ENCODE data around the gene TMEM81. TPM values are rescaled to one million over a fixed set of nuclear protein-coding genes. Genes with fewer than 3 reads are reported as not detected.

Gene TMEM81
- total RNA-seq, 1 experiment from 2014 or later = 4.3 TPM

DNA sequence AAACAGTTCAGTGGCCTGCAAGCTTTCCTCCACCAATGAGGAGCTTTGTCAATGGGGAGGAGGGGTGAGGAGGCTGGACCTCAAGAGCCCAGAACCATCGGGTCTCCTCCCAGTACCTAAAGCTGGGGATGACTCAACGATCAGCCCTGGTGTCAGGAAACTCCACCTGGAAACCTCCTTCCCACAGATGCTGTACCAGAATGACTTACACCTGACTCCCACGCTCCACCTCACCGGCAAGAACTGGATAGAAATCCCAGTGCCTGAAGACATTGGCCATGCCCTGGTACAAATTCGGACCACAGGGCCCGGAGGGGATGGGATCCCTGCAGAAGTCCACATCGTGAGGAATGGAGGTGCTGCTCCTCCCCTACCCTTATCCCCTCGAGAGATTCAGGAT lies 11.4 kb downstream of the TMEM81 start:
- no peaks in the 10 kb centered on the region for H3K36me3 ChIP-seq (ENCODE audit: control insufficient read depth, insufficient read depth, low read length)
- Mint-ChIP-seq H3K4me1 (ENCODE audit: low read depth, unreplicated experiment) (no peaks in the 10 kb centered on the region), H3K27me3 (ENCODE audit: insufficient read depth, unreplicated experiment) (no peaks in the 10 kb centered on the region), H3K36me3 (ENCODE audit: insufficient read depth, unreplicated experiment) (no peaks in the 10 kb centered on the region), H3K4me3 (ENCODE audit: unreplicated experiment) (no peak overlapping the region), H3K27ac (ENCODE audit: unreplicated experiment) (no peak overlapping the region), H3K9me3 (ENCODE audit: unreplicated experiment) (no peaks in the 10 kb centered on the region)
- TF ChIP-seq, protein P1, sequence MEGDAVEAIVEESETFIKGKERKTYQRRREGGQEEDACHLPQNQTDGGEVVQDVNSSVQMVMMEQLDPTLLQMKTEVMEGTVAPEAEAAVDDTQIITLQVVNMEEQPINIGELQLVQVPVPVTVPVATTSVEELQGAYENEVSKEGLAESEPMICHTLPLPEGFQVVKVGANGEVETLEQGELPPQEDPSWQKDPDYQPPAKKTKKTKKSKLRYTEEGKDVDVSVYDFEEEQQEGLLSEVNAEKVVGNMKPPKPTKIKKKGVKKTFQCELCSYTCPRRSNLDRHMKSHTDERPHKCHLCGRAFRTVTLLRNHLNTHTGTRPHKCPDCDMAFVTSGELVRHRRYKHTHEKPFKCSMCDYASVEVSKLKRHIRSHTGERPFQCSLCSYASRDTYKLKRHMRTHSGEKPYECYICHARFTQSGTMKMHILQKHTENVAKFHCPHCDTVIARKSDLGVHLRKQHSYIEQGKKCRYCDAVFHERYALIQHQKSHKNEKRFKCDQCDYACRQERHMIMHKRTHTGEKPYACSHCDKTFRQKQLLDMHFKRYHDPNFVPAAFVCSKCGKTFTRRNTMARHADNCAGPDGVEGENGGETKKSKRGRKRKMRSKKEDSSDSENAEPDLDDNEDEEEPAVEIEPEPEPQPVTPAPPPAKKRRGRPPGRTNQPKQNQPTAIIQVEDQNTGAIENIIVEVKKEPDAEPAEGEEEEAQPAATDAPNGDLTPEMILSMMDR (IDR thresholded peaks at IDR 0.05; ENCODE audit: insufficient read depth in 1 of 2, low read depth in 1 of 2, low read length in 1 of 2, severe bottlenecking in 1 of 2, unreplicated experiment in 1 of 2) = no peak
- intact Hi-C loops (cut with micrococcal nuclease; ENCODE audit: unreplicated experiment) = no loop called here
- H3K4me3 ChIP-seq (ENCODE audit: low read depth, low read length) = no peak overlapping the region
- no peaks in the 10 kb centered on the region for H3K9me3 ChIP-seq
- BruUV-seq (replicated peaks) = no TSS peak
- no peaks in the 10 kb centered on the region for H3K27me3 ChIP-seq (replicated peaks; ENCODE audit: control insufficient read depth, insufficient read depth, low read length)
- ChIA-PET CTCF (interaction anchor here (3.5 kb wide), 1 partner anchor 12 kb away, joined by 13 read pairs; no protein-coding TSS in a partner anchor), POLR2A (no interaction called here)
- no peak for DNase-seq
- peaks cover 7% of the 10 kb centered on the region; the same call in 1 of the 2 replicates for H3K4me1 ChIP-seq

DNA sequence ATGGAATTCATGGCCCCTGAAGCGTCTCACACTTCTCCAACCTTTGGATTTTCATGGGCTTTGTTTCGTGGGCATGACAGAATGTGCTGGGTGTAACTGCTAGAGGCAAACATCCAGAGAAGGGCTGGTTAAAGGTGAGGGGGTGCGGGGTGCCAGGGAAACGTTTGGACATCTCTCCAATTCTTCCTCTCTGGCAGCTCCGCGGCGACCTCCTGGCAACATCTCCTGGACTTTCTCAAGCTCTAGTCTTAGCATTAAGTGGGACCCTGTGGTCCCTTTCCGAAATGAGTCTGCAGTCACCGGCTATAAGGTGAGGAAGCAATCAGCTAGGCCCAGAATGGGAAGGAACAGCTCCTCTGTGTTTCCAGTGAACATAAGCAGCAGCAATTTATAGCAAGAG lies 12.0 kb downstream of the TMEM81 start:
- Mint-ChIP-seq H3K27me3 (ENCODE audit: insufficient read depth, unreplicated experiment) (no peaks in the 10 kb centered on the region), H3K4me1 (ENCODE audit: low read depth, unreplicated experiment) (no peaks in the 10 kb centered on the region), H3K4me3 (ENCODE audit: unreplicated experiment) (no peak overlapping the region), H3K36me3 (ENCODE audit: insufficient read depth, unreplicated experiment) (no peaks in the 10 kb centered on the region), H3K27ac (ENCODE audit: unreplicated experiment) (no peak overlapping the region), H3K9me3 (ENCODE audit: unreplicated experiment) (no peaks in the 10 kb centered on the region)
- no TSS peak for BruUV-seq (replicated peaks)
- Histone ChIP-seq H3K27me3 (replicated peaks; ENCODE audit: control insufficient read depth, insufficient read depth, low read length) (no peaks in the 10 kb centered on the region), H3K9me3 (no peaks in the 10 kb centered on the region), H3K4me3 (ENCODE audit: low read depth, low read length) (no peak overlapping the region), H3K4me1 (peaks cover 7% of the 10 kb centered on the region; the same call in 1 of the 2 replicates), H3K36me3 (ENCODE audit: control insufficient read depth, insufficient read depth, low read length) (no peaks in the 10 kb centered on the region)
- intact Hi-C loops (cut with micrococcal nuclease; ENCODE audit: unreplicated experiment) = no loop called here
- DNase-seq = no peak
- ChIA-PET POLR2A (no interaction called here), CTCF (interaction anchor here (3.5 kb wide), 1 partner anchor 11 kb away, joined by 13 read pairs; no protein-coding TSS in a partner anchor)
- TF ChIP-seq, protein P1 (IDR thresholded peaks at IDR 0.05; ENCODE audit: insufficient read depth in 1 of 2, low read depth in 1 of 2, low read length in 1 of 2, severe bottlenecking in 1 of 2, unreplicated experiment in 1 of 2) = no peak

DNA sequence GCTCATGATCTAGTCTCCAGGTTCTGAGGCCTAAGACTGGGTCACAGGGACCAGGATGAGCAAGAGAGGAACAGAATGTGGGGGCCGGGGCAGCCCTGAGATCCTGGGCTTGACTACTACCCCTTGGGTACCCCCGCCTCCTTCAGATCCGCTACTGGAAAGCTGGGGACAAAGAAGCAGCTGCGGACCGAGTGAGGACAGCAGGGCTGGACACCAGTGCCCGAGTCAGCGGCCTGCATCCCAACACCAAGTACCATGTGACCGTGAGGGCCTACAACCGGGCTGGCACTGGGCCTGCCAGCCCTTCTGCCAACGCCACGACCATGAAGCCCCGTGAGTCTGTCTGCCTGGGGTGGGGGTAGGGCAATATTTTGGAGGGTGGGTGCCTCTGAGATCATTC lies 12.5 kb downstream of the TMEM81 start:
- no peaks in the 10 kb centered on the region for H3K36me3 Mint-ChIP-seq (ENCODE audit: insufficient read depth, unreplicated experiment)
- TF ChIP-seq, protein P1 (IDR thresholded peaks at IDR 0.05; ENCODE audit: insufficient read depth in 1 of 2, low read depth in 1 of 2, low read length in 1 of 2, severe bottlenecking in 1 of 2, unreplicated experiment in 1 of 2) = no peak
- H3K27ac Mint-ChIP-seq (ENCODE audit: unreplicated experiment) = no peak overlapping the region
- no peaks in the 10 kb centered on the region for H3K27me3 Mint-ChIP-seq (ENCODE audit: insufficient read depth, unreplicated experiment)
- Histone ChIP-seq H3K9me3 (no peaks in the 10 kb centered on the region), H3K27me3 (replicated peaks; ENCODE audit: control insufficient read depth, insufficient read depth, low read length) (no peaks in the 10 kb centered on the region), H3K4me3 (ENCODE audit: low read depth, low read length) (no peak overlapping the region), H3K36me3 (ENCODE audit: control insufficient read depth, insufficient read depth, low read length) (no peaks in the 10 kb centered on the region), H3K4me1 (peaks cover 2% of the 10 kb centered on the region; the same call in 1 of the 2 replicates)
- H3K9me3 Mint-ChIP-seq (ENCODE audit: unreplicated experiment) = no peaks in the 10 kb centered on the region
- no peak overlapping the region for H3K4me3 Mint-ChIP-seq (ENCODE audit: unreplicated experiment)
- no peaks in the 10 kb centered on the region for H3K4me1 Mint-ChIP-seq (ENCODE audit: low read depth, unreplicated experiment)
- intact Hi-C loops (cut with micrococcal nuclease; ENCODE audit: unreplicated experiment) = no loop called here
- ChIA-PET CTCF (interaction anchor here (3.5 kb wide), 1 partner anchor 11 kb away, joined by 13 read pairs; no protein-coding TSS in a partner anchor), POLR2A (no interaction called here)
- DNase-seq = no peak
- BruUV-seq (replicated peaks) = no TSS peak
